Amniotic stem cell (primary cell): ENCODE results near the gene SLC26A6.

Experiments
- DNase-seq: peaks from one replicate; lab custom pipeline; 2025; lab: John Stamatoyannopoulos, UW

SLC26A6 gene

DNA sequence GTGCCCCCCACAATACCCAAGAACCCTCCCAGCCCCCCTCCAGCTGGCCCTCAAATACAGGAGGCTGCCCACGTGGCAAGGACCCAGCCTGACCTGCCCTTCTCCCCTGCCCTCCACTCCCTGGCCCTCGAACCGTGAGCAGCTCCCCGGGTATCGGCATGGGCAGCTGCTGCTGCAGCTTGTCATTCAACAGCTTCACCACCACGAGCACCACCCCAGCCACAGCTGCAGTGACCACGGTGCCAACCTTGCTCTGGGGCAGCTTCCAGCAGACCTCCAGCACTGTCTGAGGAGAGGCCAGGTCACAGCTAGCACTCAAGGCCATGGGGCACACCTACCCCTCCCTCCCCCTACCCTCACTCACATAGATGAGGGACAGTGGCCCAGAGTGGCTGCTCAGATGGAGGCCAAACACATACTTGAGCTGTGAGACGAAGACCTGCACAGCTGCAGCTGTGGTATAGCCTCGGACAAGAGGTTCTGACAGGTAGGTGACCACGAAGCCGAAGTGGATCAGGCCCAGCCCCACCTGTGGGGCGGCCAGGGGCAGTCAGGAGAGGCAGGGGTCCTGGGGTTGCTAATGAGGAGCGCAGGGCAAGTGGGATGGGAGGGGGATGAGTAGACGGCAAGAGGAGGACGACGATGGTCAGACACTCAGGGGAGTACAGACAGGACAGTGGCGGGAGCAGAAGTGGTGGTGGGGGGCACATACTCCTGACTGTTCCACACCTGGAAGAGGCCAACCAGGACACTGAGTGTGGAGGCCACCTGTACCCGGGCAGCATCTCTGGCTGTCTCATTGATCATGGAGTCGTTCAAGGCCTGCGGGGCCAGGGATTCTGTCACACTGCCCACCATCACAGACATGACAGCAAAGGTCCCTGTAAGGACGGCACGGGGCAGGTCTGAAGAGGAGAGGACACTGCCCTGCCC, 3.5 kb downstream of the SLC26A6 start:
- no peak for DNase-seq

DNA sequence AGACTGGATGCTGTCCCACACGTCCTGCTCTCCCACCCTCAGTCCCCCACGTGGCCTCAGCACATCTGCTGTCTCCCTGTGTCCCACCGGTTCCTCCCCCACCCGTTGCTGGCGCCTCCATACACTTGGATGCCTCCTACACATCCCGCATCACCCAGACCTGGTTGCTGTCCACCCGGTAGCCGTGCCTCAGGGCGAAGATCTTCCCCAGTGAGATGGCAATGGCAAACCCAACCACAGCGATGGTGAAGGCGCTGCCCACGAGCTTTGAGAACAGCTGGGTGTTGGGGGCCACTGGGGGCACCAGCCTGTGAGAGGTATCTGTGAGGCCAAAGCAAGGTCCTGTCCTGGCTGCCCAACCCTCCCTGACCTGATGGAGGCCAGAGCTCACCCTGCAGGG, 4.4 kb downstream of the SLC26A6 start:
- no peak for DNase-seq

DNA sequence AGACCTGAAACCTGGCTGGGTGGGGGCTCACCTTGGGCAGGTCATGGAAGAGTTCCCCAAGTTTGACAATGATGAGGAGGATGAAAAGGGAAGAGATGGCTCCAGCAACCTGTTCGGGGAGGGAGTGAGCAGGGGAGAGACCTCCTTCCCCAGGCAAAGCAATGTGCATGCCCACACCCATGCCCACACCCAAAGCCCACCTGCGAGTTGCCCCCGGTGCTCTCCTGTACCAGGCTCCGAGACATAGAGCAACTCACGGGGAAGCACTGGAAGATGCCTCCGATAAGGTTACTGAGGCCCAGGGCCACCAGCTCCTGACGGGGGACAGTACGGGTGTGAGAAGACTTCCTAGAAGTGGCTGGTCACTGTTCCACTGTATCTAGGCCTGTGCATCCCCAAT, 4.9 kb downstream of the SLC26A6 start:
- no peak for DNase-seq

DNA sequence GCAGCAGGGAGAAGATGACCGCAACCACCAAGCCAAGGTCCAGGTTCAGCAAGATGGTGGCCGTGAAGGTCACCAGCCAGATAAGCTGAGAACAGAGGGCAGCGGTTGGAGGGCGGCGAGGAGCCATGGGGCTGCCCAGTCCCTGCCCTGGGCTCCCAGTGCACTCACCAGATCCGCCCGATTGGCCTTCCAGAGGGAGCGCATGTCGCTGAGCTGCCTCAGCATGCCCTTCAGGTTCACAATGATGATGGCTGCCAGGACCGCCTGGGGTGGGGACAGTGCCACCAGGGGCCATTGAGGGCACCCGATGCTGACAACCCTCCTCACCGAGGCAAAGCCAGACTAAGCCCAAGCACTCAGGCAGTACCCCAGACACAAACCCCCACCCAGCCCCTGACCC, 5.4 kb downstream of the SLC26A6 start:
- no peak for DNase-seq

DNA sequence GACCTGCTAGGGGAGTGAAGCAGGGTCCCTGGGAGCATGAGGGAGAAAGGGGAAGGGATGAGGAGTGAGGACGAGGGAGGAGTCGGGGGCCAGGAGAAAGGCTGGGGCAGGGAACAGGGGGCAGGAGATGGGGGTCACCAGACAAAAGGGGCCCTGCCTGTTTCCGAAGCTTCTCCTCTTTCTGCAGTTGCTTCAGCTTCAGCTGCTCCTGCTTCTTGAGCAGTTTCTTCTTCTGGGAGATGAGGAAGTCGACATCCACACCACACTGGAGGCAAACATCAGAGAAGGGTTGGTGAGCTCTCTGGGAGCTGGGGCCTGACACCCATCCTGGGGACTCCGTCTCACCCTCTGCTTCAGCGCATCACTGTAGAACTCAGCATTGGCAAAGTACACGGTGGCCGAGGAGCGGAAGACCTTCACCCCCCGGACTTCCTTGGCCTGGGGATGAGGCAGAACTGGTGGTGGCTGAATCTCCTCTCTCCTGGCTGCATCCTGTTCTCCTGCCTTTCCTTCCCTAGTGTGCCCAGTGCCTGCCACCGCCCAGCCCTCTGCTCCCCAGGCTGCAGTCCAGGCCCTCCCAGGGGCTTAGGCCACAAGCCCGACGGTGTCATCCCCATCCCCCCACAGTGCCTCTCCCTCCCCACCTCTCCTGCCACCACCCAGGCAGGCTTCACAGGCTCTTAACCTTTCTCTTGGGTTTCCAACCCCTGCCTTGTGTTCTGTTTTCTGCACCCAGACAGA, 6.8 kb downstream of the SLC26A6 start:
- no peak for DNase-seq

DNA sequence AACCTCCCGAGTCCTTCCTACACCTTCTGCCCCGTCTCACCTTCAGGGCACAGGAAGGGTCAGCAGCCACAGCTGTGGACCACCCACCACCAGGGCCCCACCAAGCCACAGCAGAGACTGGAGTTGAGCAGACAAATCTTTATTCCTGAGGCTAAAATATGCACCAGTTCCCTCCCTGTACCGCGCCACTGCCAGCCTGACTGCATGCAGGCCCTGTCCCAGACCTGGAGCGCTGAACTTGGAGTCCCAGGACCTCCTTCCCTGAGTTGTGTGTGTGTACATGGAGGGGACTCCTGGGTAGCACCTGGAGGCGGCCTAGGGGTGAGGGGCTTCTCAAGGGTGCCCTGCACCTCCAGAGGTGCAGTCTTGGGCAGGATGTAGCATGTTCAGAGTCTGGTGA, 9.7 kb downstream of the SLC26A6 start:
- DNase-seq = no peak

DNA sequence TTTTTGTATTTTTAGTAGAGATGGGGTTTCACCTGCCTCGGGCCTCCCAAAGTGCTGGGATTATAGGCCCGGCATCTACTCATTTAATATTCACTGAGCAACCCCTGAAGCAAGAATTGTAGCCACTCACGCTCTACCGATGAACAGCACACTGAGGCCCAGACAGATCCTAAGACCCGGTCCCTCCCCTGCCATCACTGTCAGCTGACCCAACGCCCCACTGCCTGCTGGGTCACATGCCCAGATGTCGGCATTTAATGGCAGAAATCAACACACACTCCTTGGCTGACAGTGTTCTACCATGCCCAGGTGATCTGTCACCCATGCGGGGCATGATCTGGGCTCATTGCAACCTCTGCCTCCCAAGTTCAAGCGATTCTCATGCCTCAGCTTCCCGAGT, 10.5 kb downstream of the SLC26A6 start:
- no peak for DNase-seq

DNA sequence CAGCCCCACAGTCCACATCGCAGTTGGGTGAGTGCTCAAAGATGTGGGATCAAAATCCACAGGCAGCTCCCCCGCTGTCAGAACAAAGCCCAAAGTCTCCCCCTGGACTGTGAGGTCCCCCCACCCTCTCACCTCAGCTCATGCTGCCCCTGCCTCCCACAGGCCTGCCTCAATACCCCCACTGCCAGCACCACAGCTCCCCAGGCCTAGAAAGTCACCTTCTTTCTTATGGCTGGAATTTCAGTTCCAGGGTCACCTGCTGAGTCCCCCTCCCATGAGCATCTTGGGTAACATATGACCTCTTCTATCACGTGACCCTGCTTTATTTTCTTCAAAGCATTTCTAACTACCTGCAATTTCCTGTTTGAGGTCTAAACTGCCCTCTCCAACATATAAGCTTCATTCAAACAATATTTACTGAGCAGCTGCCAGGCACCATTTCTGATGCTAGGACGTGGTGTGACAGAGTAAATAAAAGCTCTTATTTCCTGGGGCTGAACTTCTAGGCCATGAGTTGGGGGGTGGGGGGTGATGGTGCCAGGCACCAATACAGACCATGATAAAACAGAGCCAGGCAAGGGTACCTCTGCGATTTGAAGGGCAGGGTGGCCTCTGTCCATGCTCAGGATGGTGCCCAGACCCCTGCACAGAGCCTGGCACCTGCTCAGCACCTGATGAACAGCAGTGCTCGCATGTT, 11.3 kb downstream of the SLC26A6 start:
- no peak for DNase-seq

DNA sequence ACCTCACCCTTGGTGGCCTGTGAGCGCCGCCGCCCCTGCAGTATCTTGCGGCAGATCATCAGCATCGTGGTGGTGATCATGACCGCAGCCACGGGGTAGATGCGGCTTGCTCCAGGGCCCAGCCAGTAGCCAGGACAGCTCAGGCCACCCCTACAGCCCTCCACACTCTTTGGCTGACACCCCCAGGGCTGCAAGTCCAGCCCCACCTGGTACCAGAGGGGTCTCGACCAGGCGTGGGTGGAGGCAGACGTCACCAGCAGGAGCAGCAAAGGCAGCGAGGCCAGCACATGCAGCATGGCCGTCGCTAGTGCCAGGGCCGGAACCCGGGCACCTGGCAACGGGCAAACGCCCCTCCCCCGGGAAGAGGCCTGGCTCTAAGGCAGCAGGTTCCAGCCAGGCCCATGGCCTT, 13.8 kb downstream of the SLC26A6 start, which contains the start of gene TMEM89:
Gene TMEM89 (minus strand): TSS at position 309 of the 409 bp plus-strand sequence. CDS start 13 bp downstream, at position 296.
- DNase-seq = no peak

DNA sequence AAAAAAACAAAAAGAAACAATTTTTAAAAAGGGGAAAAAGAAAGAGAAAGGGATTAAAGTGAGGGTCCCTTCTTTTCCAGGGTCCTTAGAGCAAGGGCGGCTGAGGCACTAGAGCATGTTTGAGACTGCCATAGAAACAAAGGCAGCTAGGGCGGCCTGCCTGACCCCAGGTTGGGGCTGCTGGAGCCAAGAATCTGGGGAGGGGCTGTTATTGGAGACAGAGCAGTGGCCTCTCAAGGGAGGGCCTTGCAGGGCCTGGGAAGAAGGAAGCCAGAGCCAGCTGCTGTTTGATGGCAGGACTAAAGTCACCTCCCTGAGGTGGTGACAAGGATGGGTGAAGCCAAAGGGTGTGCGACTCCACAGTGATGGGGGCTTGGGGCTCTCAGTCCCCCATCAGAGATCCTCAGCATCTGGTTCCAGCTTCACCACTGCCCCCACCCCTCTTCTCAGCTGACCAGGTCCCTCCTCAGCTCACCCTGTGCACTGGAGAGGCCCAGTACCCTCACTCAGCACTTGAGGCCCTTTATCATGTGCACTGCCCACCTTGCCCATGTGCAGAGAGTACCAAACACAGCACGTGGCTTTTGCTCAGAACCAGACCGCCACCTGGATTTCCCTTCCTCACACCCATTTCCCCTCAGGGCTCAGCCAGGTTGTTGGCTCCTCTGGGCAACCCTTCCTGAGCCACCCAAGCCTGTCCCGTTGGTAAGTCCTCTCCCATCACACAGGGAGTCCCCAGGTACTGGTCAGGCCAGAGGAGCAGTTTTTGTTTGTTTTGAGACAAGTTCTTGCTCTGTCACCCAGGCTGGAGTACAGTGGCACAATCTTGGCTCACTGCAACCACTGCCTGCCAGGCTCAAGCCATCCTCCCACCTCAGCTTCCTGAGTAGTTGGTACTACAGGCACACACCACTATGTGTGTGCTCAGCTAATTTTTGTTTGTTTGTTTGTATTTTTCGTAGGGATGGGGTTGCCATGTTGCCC, 15.4 kb downstream of the SLC26A6 start:
- DNase-seq = no peak

DNA sequence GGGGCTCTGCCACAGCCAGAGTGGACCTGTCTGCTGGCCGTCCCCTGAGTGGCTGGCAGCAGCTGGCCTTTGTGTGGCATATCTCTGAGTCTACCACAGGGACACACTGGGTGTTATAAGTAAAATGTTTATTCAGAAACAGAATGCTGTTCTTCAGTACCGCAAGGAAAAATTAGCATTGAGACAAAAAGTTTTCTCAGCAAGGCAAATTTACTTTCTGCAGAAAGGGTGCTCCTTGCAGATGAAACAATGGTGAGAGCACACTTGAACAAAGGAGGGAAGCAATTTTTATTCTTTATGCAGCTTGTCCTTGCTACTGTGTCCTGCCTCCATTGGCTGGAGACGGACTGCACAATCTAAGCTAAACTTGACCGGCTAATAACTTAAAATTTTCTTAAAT, 17.7 kb downstream of the SLC26A6 start:
- no peak for DNase-seq

DNA sequence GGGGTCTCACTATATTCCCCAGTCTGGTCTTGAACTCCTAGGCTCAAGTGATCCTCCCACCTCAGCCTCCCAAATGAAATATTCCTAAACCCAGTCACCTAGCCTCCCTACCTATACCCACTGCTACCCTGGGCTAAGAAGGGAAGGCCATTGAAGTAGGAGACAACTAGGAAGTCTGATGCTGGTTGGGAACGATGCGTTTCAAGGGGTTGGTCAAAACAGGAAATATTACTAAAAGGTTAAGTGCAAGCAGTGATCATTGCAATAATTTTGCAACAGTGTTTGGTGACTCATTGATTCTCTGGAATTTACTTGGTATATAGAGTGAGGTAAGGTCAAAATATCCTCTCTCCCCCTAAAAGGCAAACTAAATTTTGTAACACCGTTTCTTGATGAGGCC, 21.2 kb downstream of the SLC26A6 start:
- DNase-seq = no peak

DNA sequence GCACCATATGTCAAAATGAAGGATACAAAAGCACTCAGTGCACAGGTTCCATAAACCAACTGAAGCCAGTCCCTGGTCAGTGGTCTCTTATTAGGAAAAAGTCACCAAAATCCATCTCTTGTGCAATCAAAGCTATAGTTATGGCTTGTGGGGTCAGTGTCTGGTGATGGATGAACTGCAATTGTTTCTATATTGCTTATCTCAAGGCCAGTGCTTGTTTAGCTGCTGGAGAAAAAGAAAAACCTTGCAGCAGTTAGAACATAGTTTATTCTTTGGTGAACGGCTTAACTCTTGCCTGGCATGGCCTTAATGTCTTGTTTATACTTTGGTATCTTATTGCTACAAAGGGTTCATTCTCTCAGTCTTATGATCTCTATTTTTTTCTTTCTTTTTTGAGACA, 23.0 kb downstream of the SLC26A6 start:
- DNase-seq = no peak

DNA sequence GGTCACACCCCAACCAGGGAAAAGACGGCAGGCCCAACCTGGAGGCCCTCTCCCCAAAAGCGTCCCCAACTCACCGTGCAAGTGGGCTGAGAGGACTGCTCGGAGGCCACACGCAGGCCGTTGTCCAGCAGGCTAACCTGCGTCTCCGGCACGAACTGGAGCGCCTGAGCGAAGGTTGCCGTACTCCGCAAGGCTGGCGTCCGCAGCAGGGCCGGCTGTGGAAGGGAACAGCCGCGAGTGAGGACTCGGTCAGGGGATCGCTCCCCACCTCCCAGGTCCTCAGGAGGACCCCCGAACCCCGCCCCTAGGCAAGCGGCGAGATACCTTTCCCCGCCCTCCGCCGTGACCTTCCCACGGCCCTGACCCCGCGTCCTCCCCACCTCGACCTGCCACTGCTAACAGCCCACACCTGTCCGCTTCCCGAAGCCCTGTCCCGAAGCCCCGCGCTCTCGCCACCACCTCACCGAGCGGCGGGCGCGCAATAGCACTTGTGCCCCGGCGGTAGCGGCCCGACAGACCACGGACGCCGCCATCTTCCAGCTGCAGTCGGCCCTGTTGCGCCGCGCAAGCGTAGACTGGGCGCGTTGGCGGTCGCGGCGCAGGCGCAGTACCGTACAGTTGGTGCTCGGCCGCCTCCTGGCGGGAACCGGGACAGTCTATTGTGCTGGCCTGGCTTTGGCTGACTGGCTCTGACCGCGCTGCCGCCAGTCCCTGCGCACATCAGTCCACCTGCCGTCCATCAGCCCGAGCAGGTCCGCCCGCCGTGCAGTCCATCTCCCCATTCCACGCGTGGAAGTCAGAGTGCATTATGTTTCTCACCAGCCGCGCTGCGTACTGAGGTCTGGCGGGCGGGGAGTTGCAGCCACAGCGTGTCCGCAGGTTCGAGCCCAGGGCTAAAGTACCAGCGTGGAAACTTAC, 25.9 kb downstream of the SLC26A6 start, which contains the start of gene UQCRC1:
Gene UQCRC1 (minus strand): TSS at position 559 of the 918 bp plus-strand sequence. CDS start 26 bp downstream, at position 533.
- peak; percentile 70 for DNase-seq

DNA sequence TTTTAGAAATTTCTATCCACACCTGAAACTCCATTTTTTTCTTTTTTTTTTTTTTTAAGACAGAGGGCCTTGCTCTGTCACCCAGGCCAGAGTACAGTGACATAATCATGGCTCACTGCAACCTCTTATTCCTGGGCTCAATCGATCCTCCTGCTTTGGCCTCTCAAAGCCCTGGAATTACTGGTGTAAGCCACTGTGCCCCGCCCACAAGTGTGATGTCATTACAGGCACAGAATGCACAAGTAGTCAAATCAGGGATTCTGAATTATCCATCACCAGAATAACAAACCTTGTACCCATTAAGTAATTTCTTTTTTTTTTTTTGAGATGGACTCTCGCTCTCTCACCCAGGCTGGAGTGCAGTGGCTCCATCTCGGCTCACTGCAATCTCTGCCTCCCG, 27.7 kb downstream of the SLC26A6 start:
- DNase-seq = no peak

DNA sequence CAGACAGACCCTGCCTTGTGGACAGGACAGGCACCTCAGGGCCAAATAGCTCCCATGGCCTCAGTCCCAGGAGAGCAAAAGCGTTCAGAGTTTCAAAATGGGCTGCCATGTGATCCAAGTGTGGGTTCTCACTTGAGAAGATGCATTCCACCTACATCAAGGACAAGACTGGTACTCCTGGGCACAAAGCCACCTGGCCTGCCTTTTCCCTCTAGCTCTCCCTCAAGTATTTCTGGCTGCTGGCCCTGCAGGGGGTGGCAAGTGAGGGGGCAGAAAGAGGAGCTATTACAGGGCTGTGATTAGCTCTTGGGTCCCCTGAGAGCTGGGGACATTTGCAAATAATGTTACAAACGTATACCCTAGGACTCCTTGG, 33.7 kb downstream of the SLC26A6 start:
- no peak for DNase-seq

DNA sequence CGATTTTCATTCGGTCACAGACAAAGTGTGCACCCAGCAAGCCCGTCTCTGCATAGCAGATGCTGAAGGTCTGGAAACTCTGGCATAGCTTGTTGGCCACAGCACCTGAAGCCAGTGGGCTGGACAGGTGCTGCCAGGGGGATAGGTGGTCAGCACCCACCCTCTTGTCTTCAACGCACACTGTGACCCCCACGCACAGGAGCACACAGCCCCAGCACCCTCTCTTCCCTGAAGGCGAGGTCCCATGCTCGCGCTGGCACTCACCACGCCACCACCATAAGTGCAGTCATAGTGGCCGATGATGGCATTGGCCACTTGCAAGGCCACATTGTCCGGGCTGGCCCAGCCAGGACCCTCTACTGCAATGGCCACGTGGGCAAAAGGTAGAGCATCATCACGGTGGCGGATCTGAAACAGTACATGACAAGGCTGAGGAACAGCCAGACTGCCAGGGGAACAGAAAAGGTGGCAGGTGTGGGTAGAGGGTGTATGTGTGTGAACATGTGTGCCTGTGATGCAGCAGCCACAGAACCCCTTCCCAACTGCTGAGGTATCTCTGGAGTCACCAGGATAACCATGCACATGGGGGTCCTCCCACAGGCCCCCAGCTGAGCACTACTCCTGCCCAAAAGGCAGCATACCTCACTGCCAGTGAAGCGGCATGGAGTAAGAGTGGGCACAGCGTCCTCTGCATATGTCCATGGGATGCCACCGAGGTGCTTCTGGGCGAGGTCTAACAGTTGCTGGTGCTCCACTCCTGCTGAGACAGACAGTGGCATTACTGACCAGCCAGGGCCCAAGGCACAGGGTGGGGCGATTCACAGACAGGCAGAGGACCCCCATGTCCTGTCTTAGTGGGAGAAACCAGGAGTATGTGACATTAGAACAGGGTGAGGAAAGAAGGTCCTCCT, 34.3 kb downstream of the SLC26A6 start:
- no peak for DNase-seq

DNA sequence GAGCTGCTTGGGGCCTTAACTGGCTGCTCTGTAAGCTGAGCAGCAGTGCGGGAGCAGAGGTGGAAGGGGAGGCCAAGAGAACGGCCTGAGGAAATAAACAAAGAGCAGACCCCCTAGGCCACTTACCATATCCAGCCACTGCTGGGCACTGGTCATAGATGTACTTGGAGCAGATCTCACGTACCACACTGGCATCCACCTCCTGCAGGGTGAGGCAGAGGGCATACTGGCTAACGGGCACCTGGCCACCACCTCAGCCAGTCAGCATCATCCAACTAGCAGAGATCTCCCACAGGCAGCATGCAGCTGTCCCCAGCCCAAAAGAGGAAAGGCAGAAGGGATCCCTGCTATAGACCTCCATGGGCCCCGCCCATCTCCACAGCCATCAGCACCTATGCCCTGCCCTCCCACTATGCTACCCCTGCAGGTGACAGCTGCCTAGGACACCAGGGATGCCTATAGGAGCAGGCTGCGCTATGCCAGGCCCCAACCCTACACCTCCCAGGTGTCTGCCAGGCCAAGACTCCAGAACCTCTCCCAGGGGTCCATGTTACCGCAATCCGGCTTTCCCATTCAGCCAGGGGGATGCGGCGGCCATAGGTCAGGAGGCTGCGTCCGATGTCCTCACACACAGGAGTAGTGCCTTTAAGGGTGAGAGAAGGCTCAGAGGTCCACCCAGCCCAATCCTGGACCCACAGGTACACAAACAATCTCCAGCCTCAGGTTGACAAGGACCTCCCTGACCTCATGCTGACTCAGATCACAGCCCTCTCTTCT, 35.6 kb downstream of the SLC26A6 start:
- DNase-seq = no peak
